NCI-H2081 treated with DMSO at 0.1 percent for 48 hours (cell line): Measurements from ENCODE around the gene NF2.
"Not testable (repeated sequence)": the region's sequence is repeated elsewhere in the genome, so short reads cannot be mapped to it uniquely, and the experiment has no call there.

Source experiments
- DNase-seq: peaks from one replicate; lab custom pipeline; 2025; lab: John Stamatoyannopoulos, UW

The NF2 gene

DNA sequence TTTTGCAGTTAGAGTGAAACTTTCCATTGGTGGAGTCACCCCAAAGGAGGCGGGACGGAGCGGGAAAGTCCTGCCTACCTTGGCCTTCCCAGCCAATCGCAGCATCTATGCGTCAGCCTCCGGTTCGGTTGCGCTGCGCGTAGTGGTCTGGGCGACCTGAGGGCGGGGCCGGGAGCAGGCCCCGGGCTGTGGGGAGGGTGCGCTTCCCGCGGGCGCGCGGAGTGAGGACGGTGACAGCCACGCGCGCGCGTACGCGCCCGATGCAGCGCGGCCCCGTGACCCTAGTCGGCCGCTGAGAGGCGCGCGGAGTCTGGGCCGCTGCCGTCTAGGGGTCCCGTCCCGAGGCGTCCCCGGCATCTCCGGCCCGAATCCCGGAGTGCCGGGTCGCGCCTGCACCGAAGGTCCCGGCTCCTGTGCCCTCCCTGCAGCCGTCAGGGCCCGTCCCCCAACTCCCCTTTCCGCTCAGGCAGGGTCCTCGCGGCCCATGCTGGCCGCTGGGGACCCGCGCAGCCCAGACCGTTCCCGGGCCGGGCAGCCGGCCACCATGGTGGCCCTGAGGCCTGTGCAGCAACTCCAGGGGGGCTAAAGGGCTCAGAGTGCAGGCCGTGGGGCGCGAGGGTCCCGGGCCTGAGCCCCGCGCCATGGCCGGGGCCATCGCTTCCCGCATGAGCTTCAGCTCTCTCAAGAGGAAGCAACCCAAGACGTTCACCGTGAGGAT is at the start of gene NF2:
Gene NF2 (plus strand): TSS at position 276 of the 718 bp plus-strand sequence. CDS start 366 bp downstream, at position 642.
- peak; percentile 84 for DNase-seq

DNA sequence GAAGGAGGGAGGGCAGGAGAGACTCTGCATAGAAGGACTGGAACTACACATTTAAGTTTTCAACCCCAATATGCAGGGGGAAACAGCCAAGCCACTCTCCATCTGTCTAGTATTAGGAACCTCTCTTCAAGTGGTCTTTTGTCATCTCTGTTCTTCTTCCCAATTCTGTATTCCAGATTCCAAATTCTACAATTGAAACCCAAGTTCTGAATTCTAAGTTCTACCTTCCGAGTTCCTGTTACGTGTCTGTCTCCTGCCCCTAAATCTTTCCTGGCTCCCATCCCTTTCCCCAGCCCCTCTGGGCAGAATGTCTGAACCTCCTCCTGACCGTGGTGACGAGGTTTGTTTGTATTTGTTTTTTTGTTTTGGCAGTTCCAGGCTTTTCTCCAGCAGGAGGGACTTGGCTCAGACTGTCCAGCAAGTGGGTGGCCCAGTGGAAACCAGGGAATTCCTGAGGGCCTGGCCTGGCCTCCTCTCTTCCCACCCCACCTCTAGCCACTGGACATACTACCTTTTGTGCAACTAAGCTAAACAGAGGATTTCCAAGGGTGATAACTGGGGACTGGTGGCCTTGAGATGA is 48.3 kb upstream of the NF2 start:
- no peak for DNase-seq

- no peak for DNase-seq
These were observed 44.4 kb upstream of the NF2 start for GRCh38 chr22:29559030-29559429.

DNA sequence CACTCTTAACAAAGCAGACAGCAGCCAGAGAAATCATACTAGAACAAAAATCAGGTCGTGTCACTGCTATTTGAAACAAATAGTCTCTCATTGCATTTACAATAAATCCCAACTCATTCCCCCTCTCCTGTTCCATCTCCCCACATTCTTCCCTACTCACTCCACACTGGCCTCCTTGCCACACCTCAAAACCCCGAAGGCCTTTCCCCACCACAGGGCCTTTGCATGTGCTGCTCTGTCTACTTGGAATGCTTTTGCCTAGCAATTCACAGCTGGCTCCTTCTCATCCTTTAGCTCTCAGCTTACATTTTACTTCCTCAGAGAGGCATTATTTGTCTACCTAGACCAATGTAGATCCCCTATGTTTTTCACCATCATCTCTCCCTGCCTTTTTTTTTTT is 43.6 kb upstream of the NF2 start:
- DNase-seq, result no peak

- DNase-seq, result no peak
These were observed 39.6 kb upstream of the NF2 start for GRCh38 chr22:29563652-29564460.

DNA sequence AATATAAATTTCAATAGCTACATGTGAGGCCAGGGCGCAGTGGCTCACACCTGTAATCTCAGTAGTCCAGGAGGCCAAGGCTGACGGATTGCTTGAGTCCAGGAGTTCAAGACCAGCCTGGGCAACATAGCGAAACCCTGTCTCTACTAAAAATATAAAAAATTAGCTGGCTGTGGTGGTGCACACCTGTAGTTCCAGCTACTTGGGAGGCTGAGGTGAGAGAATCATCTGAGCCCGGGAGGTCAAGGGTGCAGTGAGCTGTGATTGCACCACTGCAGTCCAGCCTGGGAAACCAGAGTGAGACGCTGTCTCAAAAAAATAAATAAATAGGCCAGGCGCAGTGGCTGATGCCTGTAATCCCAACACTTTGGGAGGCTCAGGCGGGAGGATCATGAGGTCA is 36.9 kb upstream of the NF2 start:
- not testable (repeated sequence) for DNase-seq

DNA sequence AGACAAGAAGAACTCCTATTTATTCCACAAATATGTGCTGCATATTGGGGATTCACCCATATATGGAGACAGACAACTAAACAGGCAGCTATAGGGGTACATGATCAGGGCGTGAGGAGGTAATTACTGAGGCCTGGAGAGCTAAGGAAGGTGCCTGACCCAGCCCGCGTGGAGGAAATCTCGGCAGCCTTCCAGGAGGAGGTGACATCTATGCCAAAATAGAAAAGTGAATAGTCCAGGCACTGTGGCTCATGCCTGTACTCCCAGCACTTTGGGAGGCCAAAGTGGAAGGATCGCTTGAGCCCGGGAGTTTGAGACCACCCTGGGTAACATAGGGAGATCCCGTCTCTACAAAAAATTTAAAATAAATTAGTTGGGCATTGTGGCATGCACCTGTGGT is 36.1 kb upstream of the NF2 start:
- DNase-seq, result no peak

DNA sequence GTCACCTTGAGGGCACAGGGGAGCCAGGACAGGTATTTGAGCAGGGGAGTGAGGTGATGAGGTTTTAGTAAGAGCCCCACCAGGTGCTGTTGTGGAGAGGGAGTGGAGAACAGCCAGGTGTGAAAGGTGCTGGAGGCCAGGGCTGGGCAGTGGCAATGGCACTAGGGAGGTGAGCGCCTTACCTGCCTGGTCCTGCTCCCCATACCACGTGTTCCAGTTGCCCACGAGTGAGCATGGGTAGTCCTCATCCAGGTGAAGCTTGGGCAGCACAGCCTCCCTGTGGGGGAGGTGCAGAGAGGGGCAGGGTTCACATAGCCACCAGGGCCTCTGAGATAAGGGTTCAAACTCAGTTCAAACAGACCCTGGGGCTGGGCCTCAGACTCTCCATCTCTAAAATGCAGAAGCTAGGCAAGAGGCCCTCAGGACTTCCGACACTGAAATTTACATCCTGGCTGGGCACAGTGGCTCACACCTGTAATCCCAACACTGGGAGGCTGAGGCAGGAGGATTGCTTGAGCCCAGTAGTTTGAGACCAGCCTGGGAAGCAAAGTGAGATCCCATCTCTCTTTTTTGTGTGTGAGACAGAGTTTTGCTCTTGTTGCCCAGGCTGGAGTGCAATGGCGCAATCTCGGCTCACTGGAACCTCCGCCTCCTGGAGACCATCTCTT is 34.3 kb upstream of the NF2 start:
- DNase-seq, result no peak

GRCh38 chr22:29570456-29570855 is 33.0 kb upstream of the NF2 start:
- DNase-seq, result no peak

DNA sequence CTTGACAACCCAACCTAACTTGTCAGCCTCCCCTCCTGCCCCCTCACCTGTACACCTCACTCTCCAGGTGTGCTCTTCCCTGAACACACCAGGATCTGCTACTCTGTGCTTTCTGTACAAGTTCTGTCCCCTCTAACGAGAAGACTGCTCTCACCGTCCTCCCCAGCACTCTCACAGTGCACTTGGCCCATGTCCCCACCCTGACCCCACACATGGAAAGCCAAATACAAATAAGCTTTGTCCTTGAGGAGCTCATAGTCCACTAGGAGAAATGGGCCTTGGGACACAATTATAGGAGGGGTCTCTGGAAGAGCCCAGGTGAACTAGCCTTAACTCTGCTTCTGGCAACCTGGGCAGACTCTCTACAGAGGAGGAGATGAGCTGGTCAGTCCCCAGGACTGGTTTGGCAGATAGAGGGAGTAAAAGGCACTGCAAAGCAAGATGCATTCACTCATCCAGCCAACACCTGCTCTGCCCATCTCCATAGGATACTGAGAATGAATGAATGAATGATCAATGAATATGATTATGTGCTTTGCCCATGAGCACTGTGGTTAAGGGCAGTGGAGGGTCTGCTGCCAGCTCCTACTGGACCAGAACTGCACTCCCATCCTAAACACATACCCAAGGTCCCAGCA is 32.4 kb upstream of the NF2 start:
- DNase-seq, result no peak

- no peak for DNase-seq
These were observed 28.5 kb upstream of the NF2 start for GRCh38 chr22:29574762-29575450.

DNA sequence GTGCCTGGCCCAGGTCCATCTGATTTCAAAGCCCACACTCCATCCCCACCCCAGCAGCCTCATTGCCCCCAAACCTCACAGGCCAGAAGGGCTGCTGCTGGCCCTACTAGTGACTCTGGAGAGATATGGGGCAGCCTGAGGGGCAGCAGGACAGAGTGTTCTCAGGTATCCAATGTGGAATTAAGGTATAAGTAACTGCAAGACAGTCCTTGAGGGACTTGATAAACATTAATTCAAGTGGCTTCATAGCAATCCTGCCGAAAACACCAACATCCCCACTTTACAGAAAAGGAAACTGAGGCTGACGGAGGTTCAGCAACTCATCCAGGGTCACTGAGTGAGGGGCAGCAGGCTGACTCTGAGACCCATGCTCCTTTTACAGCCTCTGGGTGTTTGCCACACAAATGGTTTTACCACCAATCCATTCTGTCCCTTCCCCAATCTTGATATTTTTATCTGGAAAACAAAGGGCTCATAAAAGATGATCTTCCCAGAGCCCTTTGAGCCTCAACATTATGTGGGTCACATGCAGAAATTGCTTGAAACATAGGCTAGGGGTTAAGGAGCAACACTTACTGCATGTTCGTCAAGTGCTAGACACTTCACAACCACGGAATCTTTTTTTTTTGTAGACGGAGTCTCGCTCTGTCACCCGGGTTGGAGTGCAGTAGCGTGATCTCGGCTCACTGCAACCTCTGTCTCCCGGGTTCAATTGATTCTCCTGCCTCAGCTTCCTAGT is 24.8 kb upstream of the NF2 start:
- no peak for DNase-seq

DNA sequence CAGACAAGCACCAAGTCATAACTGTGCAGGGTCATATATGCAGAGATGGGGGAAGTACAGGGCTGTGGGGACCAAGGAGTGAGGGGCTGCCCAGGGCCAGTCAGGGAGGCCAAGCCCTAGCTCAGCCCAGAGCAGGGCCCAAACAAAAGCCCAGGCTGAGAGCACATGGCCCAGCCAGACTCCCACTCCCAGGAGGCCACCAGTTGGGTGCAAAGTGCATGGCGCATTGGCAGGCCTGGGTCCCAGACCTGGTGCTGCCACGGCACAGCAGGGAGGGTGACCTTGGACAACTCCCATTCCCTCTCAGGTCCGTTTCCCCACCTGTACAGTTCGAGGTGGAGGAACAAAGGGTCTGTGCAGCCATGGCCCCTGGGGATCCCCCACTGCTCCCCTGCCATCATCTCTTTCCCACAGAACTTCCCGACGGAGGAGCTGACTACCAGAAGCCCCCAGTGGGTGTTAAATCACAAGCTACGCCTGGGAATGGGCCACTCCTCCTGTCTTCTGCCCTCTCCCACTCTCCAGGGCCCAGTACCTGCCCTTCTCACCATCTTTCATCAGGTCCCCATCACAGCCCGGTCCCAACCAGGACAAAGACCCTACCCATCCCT is 23.1 kb upstream of the NF2 start:
- DNase-seq, result no peak

DNA sequence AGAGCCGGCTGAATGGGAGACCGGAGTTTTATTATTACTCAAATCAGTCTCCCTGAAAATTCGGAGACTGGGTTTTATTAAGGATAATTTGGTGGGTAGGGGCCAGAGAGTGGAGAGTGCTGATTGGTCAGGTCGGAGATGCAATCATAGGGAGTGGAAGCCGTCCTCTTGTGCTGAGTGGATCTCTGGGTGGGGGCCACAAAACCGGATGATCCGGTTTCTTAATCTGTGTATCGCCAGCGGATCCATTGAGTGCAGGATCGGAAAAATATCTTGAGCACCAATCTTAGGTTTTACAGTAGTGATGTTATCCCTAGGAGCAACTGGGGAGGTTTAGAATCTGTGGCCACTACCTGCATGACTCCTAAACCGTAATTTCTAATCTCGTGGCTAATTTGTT is 21.6 kb upstream of the NF2 start:
- DNase-seq, result no peak

DNA sequence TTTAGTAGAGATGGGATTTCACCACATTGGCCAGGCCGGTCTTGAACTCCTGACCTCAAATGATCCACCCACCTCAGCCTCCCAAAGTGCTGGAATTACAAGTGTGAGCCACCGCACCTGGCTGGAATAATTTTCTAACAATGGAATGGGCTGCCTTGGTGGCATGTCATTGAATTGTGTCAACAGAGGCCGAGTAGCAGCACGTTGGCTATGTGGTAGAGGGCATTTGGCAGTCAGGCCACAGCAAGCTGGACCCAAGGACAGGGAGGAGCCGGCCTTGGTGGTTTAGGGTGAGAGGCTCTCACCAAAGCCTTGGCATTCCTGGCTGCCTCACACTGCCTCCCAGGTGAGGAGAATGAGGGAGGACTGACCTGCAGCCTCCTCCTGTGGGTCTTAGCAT is 18.5 kb upstream of the NF2 start:
- no peak for DNase-seq

DNA sequence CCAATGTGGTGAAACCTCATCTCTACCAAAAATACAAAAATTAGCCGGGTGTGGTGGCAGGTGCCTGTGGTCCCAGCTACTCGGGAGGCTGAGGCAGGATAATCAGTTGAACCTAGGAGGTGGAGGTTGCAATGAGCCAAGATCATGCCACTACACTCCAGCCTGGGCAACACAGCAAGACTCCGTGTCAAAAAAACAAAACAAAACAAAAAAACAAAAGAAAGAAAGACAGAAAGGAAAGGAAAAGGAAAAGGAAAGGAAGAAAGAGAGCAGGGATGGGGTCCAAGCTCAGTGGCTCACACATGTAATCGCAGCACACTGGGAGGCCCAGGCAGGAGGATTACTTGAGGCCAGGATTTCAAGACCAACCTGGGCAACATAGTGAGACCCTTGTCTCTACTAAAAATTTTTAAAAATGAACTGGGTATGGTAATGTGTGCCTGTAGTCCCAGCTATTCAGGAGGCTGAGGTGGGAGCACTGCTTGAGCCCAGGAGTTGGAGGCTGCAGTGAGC is 17.2 kb upstream of the NF2 start:
- DNase-seq, result not testable (repeated sequence)

DNA sequence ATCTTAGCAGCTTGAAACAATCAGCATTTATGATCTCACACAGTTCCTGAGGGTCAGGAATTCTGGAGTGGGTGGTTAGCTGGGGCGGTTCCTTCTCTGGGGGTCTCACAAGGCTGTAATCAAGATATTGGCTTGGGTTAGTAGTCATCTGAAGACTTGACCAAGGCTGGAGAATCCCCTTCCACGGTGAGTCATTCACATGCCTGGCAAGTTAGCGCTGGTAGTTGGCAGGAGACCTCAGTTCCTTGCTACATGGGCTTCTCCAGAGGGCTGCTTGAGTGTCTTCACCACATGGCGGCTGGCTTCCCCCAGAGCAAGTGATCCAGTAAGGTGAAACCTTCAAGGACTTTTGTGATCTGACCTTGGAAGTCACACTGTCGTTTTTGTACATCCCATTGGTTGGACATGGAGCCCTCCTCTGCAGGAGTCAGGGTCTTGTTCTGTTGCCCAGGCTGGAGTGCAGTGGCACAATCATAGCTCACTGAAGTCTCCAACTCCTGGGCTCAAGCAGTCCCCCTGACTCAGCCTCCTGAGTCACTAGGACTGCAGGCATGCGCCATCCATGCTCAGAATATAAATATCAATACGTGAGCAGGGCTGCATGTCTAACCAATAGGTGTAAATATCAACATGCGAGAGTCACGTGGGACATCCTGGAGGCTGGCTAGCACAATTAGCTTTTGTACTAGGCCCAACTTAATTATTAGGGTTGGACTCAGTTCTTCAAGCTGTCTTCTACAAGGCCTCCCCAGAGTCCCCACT is 15.3 kb upstream of the NF2 start:
- DNase-seq, result no peak

- DNase-seq, result no peak
These were observed 9.5 kb upstream of the NF2 start for GRCh38 chr22:29593923-29594322.

DNA sequence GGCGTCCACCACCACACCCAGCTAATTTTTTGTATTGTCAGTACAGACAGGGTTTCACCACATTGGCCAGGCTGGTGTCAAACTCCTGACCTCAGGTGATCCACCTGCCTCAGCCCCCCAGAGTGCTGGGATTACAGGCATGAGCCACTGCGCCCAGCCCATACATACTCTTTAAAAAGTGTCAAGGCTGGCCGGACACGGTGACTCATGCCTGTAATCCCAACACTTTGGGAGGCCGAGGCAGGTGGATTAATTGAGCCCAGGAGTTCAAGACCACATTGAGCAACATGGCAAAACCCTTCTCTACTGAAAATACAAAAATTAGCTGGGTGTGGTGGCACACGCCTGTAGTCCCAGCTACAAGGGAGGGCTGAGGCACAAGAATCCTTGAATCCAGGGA is 9.0 kb upstream of the NF2 start:
- not testable (repeated sequence) for DNase-seq
